KMS-11 (cell line): ENCODE results near the gene PIR.

Experiments
- H2AFZ ChIP-seq: fragments of 200-600 bp; sonication (generic); 2 replicates; pipeline ENCODE4 v1.6.1; 2016; ENCODE audit warnings: antibody characterized with exemption, mixed run types, low read depth
- H3K27ac ChIP-seq: fragments of 200-600 bp; sonication (generic); 2 replicates; pipeline ENCODE4 v1.6.1; 2016; ENCODE audit warnings: mild to moderate bottlenecking, mixed run types
- H3K27me3 ChIP-seq: fragments of 200-600 bp; sonication (generic); 2 replicates; pipeline ENCODE4 v1.6.1; 2017; ENCODE audit warnings: mild to moderate bottlenecking, low read depth, mixed run types, moderate library complexity; ENCODE audit not compliant: insufficient read depth
- H3K36me3 ChIP-seq: fragments of 200-600 bp; sonication (generic); 2 replicates; pipeline ENCODE4 v1.6.1; 2017; ENCODE audit warnings: mild to moderate bottlenecking, mixed run types; ENCODE audit not compliant: insufficient read depth
- H3K4me1 ChIP-seq: fragments of 200-600 bp; sonication (generic); 2 replicates; pipeline ENCODE4 v1.6.1; 2016; ENCODE audit warnings: mild to moderate bottlenecking, low read depth, mixed run types; ENCODE audit not compliant: poor library complexity, severe bottlenecking
- H3K4me2 ChIP-seq: fragments of 200-600 bp; sonication (generic); 2 replicates; pipeline ENCODE4 v1.7.0; 2016; ENCODE audit warnings: mild to moderate bottlenecking, mixed run types
- H3K4me3 ChIP-seq: fragments of 200-600 bp; sonication (generic); IDR thresholded peaks from 2 replicates; pipeline ENCODE4 v1.6.1; 2017; ENCODE audit warnings: low read depth, low read length, mixed read lengths; ENCODE audit not compliant: insufficient read depth
- H3K79me2 ChIP-seq: fragments of 200-600 bp; sonication (generic); 2 replicates; pipeline ENCODE4 v1.6.1; 2016; ENCODE audit warnings: low read depth, mixed run types; ENCODE audit not compliant: insufficient read depth
- H3K9ac ChIP-seq: fragments of 200-600 bp; sonication (generic); 2 replicates; pipeline ENCODE4 v1.6.1; 2016; ENCODE audit warnings: mild to moderate bottlenecking, mixed run types
- H4K20me1 ChIP-seq: fragments of 200-600 bp; sonication (generic); 2 replicates; pipeline ENCODE4 v1.6.1; 2016; ENCODE audit warnings: mild to moderate bottlenecking, mixed run types; ENCODE audit not compliant: insufficient read depth
- CTCF ChIP-seq: fragments of 200-600 bp; sonication (generic); conservative IDR thresholded peaks from 2 replicates; pipeline ENCODE4 v1.6.1; 2017; ENCODE audit warnings: low read depth, mild to moderate bottlenecking, antibody characterized with exemption, low read length, moderate library complexity, mixed read lengths

PIR gene

DNA sequence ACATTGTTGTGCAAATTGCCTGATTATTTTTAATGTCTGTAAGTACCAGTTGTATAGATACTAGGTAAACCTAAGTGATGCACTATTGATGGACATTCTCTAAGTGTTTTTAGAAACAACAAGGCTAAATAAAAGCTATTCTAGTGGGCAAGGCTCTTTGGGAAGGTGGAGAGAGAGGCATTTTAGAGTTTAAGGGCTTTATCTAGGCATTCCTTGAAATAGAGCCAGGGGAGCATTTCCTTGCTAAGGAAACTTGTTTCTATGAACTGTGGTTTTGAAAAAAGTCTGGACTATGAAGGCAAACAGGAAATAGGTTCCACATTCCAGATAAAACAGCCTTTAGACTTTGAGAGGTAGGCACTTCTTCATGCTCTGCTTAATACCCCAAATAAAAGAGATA, 31.3 kb upstream of the PIR start:
- no peak for TF ChIP-seq CTCF
- Histone ChIP-seq H3K79me2 (no peaks in the 10 kb centered on the region), H3K4me1 (no peaks in the 10 kb centered on the region), H3K4me3 (no peak overlapping the region), H3K27me3 (no peaks in the 10 kb centered on the region), H4K20me1 (no peaks in the 10 kb centered on the region), H3K9ac (no peak overlapping the region), H3K27ac (no peak overlapping the region), H3K36me3 (no peaks in the 10 kb centered on the region), H2AFZ (no peak overlapping the region), H3K4me2 (no peak overlapping the region)

DNA sequence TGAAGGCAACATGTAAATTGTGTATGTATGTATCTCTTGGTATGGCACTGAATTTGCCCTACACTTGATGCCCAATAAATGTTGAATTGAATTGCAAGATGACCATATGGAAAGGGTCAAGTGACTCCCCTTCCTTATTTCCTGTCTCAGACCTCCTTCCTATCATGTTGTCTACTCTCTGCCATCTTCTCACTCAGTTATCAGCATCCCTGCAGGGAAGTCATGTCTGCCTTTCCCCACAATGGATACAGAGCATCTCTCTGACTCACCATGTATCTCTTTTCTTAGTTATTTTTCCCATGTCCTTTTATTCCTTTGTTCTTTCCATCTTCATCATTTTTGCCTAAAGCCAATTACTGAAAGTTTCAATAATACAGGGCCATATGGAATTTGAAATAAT, 30.0 kb upstream of the PIR start:
- no peak for TF ChIP-seq CTCF
- no peaks in the 10 kb centered on the region for H3K27me3 ChIP-seq
- H3K9ac ChIP-seq: no peak overlapping the region
- no peaks in the 10 kb centered on the region for H3K79me2 ChIP-seq
- no peaks in the 10 kb centered on the region for H4K20me1 ChIP-seq
- no peak overlapping the region for H3K27ac ChIP-seq
- no peak overlapping the region for H2AFZ ChIP-seq
- H3K4me3 ChIP-seq: no peak overlapping the region
- no peaks in the 10 kb centered on the region for H3K36me3 ChIP-seq
- no peak overlapping the region for H3K4me2 ChIP-seq
- no peaks in the 10 kb centered on the region for H3K4me1 ChIP-seq

DNA sequence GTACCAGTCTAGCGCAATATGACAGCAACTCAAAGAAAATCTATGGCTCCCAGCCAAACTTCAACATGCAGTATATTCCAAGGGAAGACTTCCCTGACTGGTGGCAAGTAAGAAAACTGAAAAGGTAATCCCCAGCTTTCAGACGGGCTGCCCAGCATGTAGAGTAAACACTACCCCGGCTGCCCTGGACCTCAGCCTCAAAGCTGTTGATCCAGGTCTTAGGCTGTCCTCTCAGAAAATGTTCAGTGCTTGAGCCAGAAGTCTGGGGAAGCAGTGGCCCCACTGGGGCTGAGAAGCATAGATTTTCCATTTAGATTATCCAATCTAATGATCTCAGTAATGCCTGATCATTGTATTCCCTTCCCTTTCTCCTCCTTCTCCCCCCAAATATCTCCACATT, 29.3 kb upstream of the PIR start:
- Histone ChIP-seq H3K27me3 (no peaks in the 10 kb centered on the region), H2AFZ (no peak overlapping the region), H3K36me3 (no peaks in the 10 kb centered on the region), H3K27ac (no peak overlapping the region), H3K4me2 (no peak overlapping the region), H4K20me1 (no peaks in the 10 kb centered on the region), H3K9ac (no peak overlapping the region), H3K4me3 (no peak overlapping the region), H3K79me2 (no peaks in the 10 kb centered on the region), H3K4me1 (no peaks in the 10 kb centered on the region)
- TF ChIP-seq CTCF: no peak

- Histone ChIP-seq H3K4me1 (no peaks in the 10 kb centered on the region), H4K20me1 (no peaks in the 10 kb centered on the region), H3K4me2 (no peak overlapping the region), H3K79me2 (no peaks in the 10 kb centered on the region), H2AFZ (no peak overlapping the region), H3K9ac (no peak overlapping the region), H3K36me3 (no peaks in the 10 kb centered on the region), H3K27ac (no peak overlapping the region), H3K4me3 (no peak overlapping the region), H3K27me3 (no peaks in the 10 kb centered on the region)
- TF ChIP-seq CTCF: no peak
These were observed 22.8 kb upstream of the PIR start for GRCh38 chrX:15515931-15516330.

- Histone ChIP-seq H3K36me3 (no peaks in the 10 kb centered on the region), H3K9ac (no peak overlapping the region), H3K4me3 (no peak overlapping the region), H3K27me3 (no peaks in the 10 kb centered on the region), H3K4me1 (no peaks in the 10 kb centered on the region), H4K20me1 (no peaks in the 10 kb centered on the region), H3K27ac (no peak overlapping the region), H3K79me2 (no peaks in the 10 kb centered on the region), H3K4me2 (no peak overlapping the region), H2AFZ (no peak overlapping the region)
- TF ChIP-seq CTCF: no peak
These were observed 21.1 kb upstream of the PIR start for GRCh38 chrX:15514279-15514678.
